Measurements from ENCODE around the gene TBPL1.

Gene TBPL1

DNA sequence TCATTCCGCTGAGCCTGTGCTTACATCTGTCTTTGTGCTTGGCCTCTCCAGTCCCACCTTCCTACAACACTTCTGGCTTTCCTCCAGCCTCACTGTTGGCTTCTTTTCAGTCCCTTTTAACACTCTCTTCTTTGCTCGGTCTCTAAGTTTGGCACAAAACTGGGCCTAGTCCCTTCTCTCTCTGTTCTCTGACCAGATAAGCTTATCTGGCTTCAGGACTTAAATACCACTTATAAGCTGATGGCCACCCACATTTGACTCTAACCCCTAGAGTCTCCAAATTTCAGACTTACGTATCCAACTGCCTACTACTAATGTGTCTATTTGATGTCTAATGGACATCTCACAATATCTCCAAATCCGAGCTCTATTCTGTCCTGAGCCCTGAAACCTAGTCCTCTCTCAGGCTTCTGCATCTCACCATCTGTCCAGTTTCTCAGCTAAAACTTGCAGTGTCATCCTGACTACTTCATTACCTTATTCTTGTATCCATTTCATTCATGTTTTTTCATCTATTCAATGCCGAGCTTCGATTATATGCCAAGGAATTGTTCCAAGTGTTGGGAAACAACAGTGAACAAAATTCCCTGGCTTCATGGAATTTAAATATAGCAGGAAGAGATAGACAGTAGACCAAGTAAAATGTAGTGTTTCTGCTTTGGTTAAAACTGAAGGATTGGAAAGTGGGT lies 40.1 kb downstream of the TBPL1 start:
- H3K4me1 ChIP-seq (ENCODE audit: insufficient read depth, low read length, poor library complexity, severe bottlenecking) = no peaks in the 10 kb centered on the region
- no peaks in the 10 kb centered on the region for H4K20me1 ChIP-seq (ENCODE audit: insufficient read depth, low read length, poor library complexity, severe bottlenecking)
- H3F3A ChIP-seq (ENCODE audit: low read depth) = no peaks in the 10 kb centered on the region
- no peak overlapping the region for H3K9ac ChIP-seq (ENCODE audit: low read depth, low read length, poor library complexity, severe bottlenecking)
- no peak for TF ChIP-seq EZH2phosphoT487 (IDR thresholded peaks at IDR 0.05; ENCODE audit: borderline replicate concordance)
- TF ChIP-seq, protein P1, sequence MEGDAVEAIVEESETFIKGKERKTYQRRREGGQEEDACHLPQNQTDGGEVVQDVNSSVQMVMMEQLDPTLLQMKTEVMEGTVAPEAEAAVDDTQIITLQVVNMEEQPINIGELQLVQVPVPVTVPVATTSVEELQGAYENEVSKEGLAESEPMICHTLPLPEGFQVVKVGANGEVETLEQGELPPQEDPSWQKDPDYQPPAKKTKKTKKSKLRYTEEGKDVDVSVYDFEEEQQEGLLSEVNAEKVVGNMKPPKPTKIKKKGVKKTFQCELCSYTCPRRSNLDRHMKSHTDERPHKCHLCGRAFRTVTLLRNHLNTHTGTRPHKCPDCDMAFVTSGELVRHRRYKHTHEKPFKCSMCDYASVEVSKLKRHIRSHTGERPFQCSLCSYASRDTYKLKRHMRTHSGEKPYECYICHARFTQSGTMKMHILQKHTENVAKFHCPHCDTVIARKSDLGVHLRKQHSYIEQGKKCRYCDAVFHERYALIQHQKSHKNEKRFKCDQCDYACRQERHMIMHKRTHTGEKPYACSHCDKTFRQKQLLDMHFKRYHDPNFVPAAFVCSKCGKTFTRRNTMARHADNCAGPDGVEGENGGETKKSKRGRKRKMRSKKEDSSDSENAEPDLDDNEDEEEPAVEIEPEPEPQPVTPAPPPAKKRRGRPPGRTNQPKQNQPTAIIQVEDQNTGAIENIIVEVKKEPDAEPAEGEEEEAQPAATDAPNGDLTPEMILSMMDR (conservative IDR thresholded peaks at IDR 0.05; ENCODE audit: low read length) = no peak
- H3K4me2 ChIP-seq (ENCODE audit: low read depth, low read length, poor library complexity, severe bottlenecking) = no peak overlapping the region
- H3K9me3 ChIP-seq (ENCODE audit: insufficient read depth, low read depth, low read length) = no peaks in the 10 kb centered on the region
- no peak overlapping the region for H3K4me3 ChIP-seq (ENCODE audit: low read length, poor library complexity, severe bottlenecking)
- no peaks in the 10 kb centered on the region for H3K9me2 ChIP-seq (replicated peaks; ENCODE audit: low read depth, low read length)
- peaks cover 3% of the 10 kb centered on the region; the same call in 1 of the 2 replicates for H3K36me3 ChIP-seq (ENCODE audit: insufficient read depth, low read length)
- H2AFZ ChIP-seq (ENCODE audit: low read length) = no peak overlapping the region
- no peaks in the 10 kb centered on the region for H3K79me2 ChIP-seq (ENCODE audit: insufficient read depth, low read length)
- H3K27me3 ChIP-seq (ENCODE audit: insufficient read depth, low read length, poor library complexity, severe bottlenecking) = no peaks in the 10 kb centered on the region

GRCh38 chr6:133995296-133995695 lies 42.3 kb downstream of the TBPL1 start:
- H3K36me3 ChIP-seq (ENCODE audit: insufficient read depth, low read length) = no peaks in the 10 kb centered on the region
- no peaks in the 10 kb centered on the region for H3K9me2 ChIP-seq (replicated peaks; ENCODE audit: low read depth, low read length)
- no peak overlapping the region for H2AFZ ChIP-seq (ENCODE audit: low read length)
- no peak overlapping the region for H3K4me3 ChIP-seq (ENCODE audit: low read length, poor library complexity, severe bottlenecking)
- H3K27me3 ChIP-seq (ENCODE audit: insufficient read depth, low read length, poor library complexity, severe bottlenecking) = no peaks in the 10 kb centered on the region
- no peaks in the 10 kb centered on the region for H3K79me2 ChIP-seq (ENCODE audit: insufficient read depth, low read length)
- H3K9ac ChIP-seq (ENCODE audit: low read depth, low read length, poor library complexity, severe bottlenecking) = no peak overlapping the region
- peaks cover 4% of the 10 kb centered on the region for H3K4me1 ChIP-seq (ENCODE audit: insufficient read depth, low read length, poor library complexity, severe bottlenecking)
- no peak overlapping the region for H3K4me2 ChIP-seq (ENCODE audit: low read depth, low read length, poor library complexity, severe bottlenecking)
- no peak for TF ChIP-seq EZH2phosphoT487 (IDR thresholded peaks at IDR 0.05; ENCODE audit: borderline replicate concordance)
- TF ChIP-seq, protein P1 (conservative IDR thresholded peaks at IDR 0.05; ENCODE audit: low read length) = no peak
- no peaks in the 10 kb centered on the region for H3F3A ChIP-seq (ENCODE audit: low read depth)
- no peaks in the 10 kb centered on the region for H3K9me3 ChIP-seq (ENCODE audit: insufficient read depth, low read depth, low read length)
- no peaks in the 10 kb centered on the region for H4K20me1 ChIP-seq (ENCODE audit: insufficient read depth, low read length, poor library complexity, severe bottlenecking)

DNA sequence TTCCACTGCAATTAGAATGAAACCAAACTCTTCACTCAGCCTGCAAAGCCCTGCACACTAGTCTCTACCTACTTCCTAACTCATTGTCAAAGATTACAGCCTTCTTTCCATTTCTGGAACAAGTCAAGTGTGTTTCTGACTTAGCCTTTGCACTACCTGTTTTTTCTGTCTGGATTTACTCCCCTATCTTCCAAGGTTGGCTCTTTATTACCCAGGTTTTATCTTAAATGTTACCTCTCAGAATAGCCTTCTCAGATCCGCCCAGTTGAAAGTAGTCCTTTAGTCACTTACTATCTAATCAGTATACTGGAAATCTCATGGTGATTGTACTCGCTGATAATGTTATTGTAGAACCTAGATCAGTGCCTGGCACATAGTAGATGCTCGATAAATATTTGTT lies 42.7 kb downstream of the TBPL1 start:
- Histone ChIP-seq H3K36me3 (ENCODE audit: insufficient read depth, low read length) (no peaks in the 10 kb centered on the region), H3K4me1 (ENCODE audit: insufficient read depth, low read length, poor library complexity, severe bottlenecking) (peaks cover 4% of the 10 kb centered on the region), H2AFZ (ENCODE audit: low read length) (no peak overlapping the region), H3F3A (ENCODE audit: low read depth) (no peaks in the 10 kb centered on the region), H3K4me3 (ENCODE audit: low read length, poor library complexity, severe bottlenecking) (no peak overlapping the region), H3K9ac (ENCODE audit: low read depth, low read length, poor library complexity, severe bottlenecking) (no peak overlapping the region), H3K9me2 (replicated peaks; ENCODE audit: low read depth, low read length) (no peaks in the 10 kb centered on the region), H3K27me3 (ENCODE audit: insufficient read depth, low read length, poor library complexity, severe bottlenecking) (no peaks in the 10 kb centered on the region), H3K4me2 (ENCODE audit: low read depth, low read length, poor library complexity, severe bottlenecking) (no peak overlapping the region), H3K9me3 (ENCODE audit: insufficient read depth, low read depth, low read length) (no peaks in the 10 kb centered on the region), H3K79me2 (ENCODE audit: insufficient read depth, low read length) (no peaks in the 10 kb centered on the region), H4K20me1 (ENCODE audit: insufficient read depth, low read length, poor library complexity, severe bottlenecking) (no peaks in the 10 kb centered on the region)
- TF ChIP-seq, protein P1 (conservative IDR thresholded peaks at IDR 0.05; ENCODE audit: low read length) = no peak
- no peak for TF ChIP-seq EZH2phosphoT487 (IDR thresholded peaks at IDR 0.05; ENCODE audit: borderline replicate concordance)

All from Loucy (cell line).